ENCODE results near the gene HMCN1. TPM values are rescaled to one million over a fixed set of nuclear protein-coding genes. Genes with fewer than 3 reads are reported as not detected.

The HMCN1 gene
- total and polyA plus RNA-seq, 12 donors = 0.56 to 5.8 (median 2.7) TPM

- WGBS, 4 donors = 26 to 55% (median 38%) methylated on average over 1 of the region's 1 CpG
- intact Hi-C loops (cut with DNase I) = no loop called here
- no peaks in the 10 kb centered on the region for H3K9me3 ChIP-seq (replicated peaks in 1 of 3)
- no peaks in the 10 kb centered on the region for H3K36me3 ChIP-seq (replicated peaks in 1 of 2)
- no peak overlapping the region for H3K4me3 ChIP-seq
- H3K4me1 ChIP-seq (replicated peaks in 1 of 2) = no peaks in the 10 kb centered on the region
- DNase-seq = no peak
- H3K27ac ChIP-seq = no peak overlapping the region
- no peaks in the 10 kb centered on the region for H3K27me3 ChIP-seq
- TF ChIP-seq POLR2A (IDR thresholded peaks at IDR 0.05) (no peak), CTCF (IDR thresholded peaks at IDR 0.05) (no peak)
Measured at GRCh38 chr1:185803241-185803640, 69.0 kb downstream of the HMCN1 start.

GRCh38 chr1:185804206-185804605 lies 70.0 kb downstream of the HMCN1 start:
- Histone ChIP-seq H3K36me3 (replicated peaks in 1 of 2) (no peaks in the 10 kb centered on the region), H3K9me3 (replicated peaks in 1 of 3) (no peaks in the 10 kb centered on the region), H3K27me3 (no peaks in the 10 kb centered on the region), H3K27ac (no peak overlapping the region), H3K4me3 (no peak overlapping the region), H3K4me1 (replicated peaks in 1 of 2) (no peaks in the 10 kb centered on the region)
- no peak for TF ChIP-seq CTCF (IDR thresholded peaks at IDR 0.05)
- TF ChIP-seq POLR2A (IDR thresholded peaks at IDR 0.05) = no peak
- DNase-seq = no peak
- intact Hi-C loops (cut with DNase I) = no loop called here

- intact Hi-C loops (cut with DNase I) = no loop called here
- Histone ChIP-seq H3K36me3 (replicated peaks in 1 of 2) (no peaks in the 10 kb centered on the region), H3K9me3 (replicated peaks in 1 of 3) (no peaks in the 10 kb centered on the region), H3K27ac (no peak overlapping the region), H3K27me3 (no peaks in the 10 kb centered on the region), H3K4me1 (replicated peaks in 1 of 2) (no peaks in the 10 kb centered on the region), H3K4me3 (no peak overlapping the region)
- TF ChIP-seq CTCF (IDR thresholded peaks at IDR 0.05) = no peak
- TF ChIP-seq POLR2A (IDR thresholded peaks at IDR 0.05) = no peak
- DNase-seq = no peak
- 48 to 58% (median 54%) methylated on average over 3 of the region's 3 CpGs for WGBS, 4 donors
Measured at GRCh38 chr1:185804608-185805007, 70.4 kb downstream of the HMCN1 start.

GRCh38 chr1:185807275-185807674 lies 73.1 kb downstream of the HMCN1 start:
- Histone ChIP-seq H3K27me3 (no peaks in the 10 kb centered on the region), H3K4me1 (replicated peaks in 1 of 2) (no peaks in the 10 kb centered on the region), H3K27ac (no peak overlapping the region), H3K36me3 (replicated peaks in 1 of 2) (no peaks in the 10 kb centered on the region), H3K4me3 (no peak overlapping the region), H3K9me3 (replicated peaks in 1 of 3) (no peaks in the 10 kb centered on the region)
- intact Hi-C loops (cut with DNase I) = no loop called here
- no peak for DNase-seq
- TF ChIP-seq CTCF (IDR thresholded peaks at IDR 0.05) (no peak), POLR2A (IDR thresholded peaks at IDR 0.05) (no peak)

All from adrenal gland (tissue), 12 donors.